Superior temporal gyrus (tissue), 1 donor: ENCODE results near the gene LGR5.

Experiments used
- DNase-seq: peaks from one replicate; pipeline ENCODE4 v3.0.0-alpha.2; 2016; ENCODE audit errors: extremely low spot score

The LGR5 gene

GRCh38 chr12:71594214-71594948, 154.8 kb downstream of the LGR5 start:
- DNase-seq, result no peak

GRCh38 chr12:71599210-71599609, 159.6 kb downstream of the LGR5 start:
- no peak for DNase-seq

- no peak for DNase-seq
These were observed 161.9 kb downstream of the LGR5 start for GRCh38 chr12:71601546-71601945.

GRCh38 chr12:71602761-71603577, 163.4 kb downstream of the LGR5 start:
- no peak for DNase-seq

GRCh38 chr12:71605039-71605438, 165.4 kb downstream of the LGR5 start:
- no peak for DNase-seq

GRCh38 chr12:71607494-71608330, 168.1 kb downstream of the LGR5 start:
- peak; percentile 73 for DNase-seq

- no peak for DNase-seq
These were observed 170.6 kb downstream of the LGR5 start for GRCh38 chr12:71610031-71610795.

- no peak for DNase-seq
These were observed 182.3 kb downstream of the LGR5 start for GRCh38 chr12:71621938-71622337.

GRCh38 chr12:71625476-71625875, 185.9 kb downstream of the LGR5 start:
- DNase-seq, result no peak

- DNase-seq, result no peak
These were observed 186.5 kb downstream of the LGR5 start for GRCh38 chr12:71626098-71626497.

- DNase-seq, result no peak
These were observed 187.2 kb downstream of the LGR5 start for GRCh38 chr12:71626768-71627167.

- peak; percentile 30 for DNase-seq
These were observed 187.9 kb downstream of the LGR5 start for GRCh38 chr12:71627438-71628002.
